Measurements from ENCODE around the gene TRABD2B.
A peak's percentile ranks its signal among the peaks of the same experiment; 100 is the strongest.

Gene TRABD2B

GRCh38 chr1:47849591-47850261 is 147.5 kb downstream of the TRABD2B start:
- DNase-seq (ENCODE audit: low spot score) = no peak

- DNase-seq (ENCODE audit: low spot score) = no peak
Observed at GRCh38 chr1:47849005-47849521, 148.1 kb downstream of the TRABD2B start.

- no peak for DNase-seq (ENCODE audit: low spot score)
Observed at GRCh38 chr1:47847763-47848162, 149.4 kb downstream of the TRABD2B start.

GRCh38 chr1:47844558-47844955 is 152.6 kb downstream of the TRABD2B start:
- DNase-seq (ENCODE audit: low spot score) = no peak

- DNase-seq (ENCODE audit: low spot score) = no peak
Observed at GRCh38 chr1:47843781-47844557, 153.2 kb downstream of the TRABD2B start.

- DNase-seq (ENCODE audit: low spot score) = no peak
Observed at GRCh38 chr1:47843059-47843458, 154.1 kb downstream of the TRABD2B start.

GRCh38 chr1:47842228-47842919 is 154.8 kb downstream of the TRABD2B start:
- DNase-seq (ENCODE audit: low spot score) = peak; percentile 3

- no peak for DNase-seq (ENCODE audit: low spot score)
Observed at GRCh38 chr1:47841356-47841755, 155.8 kb downstream of the TRABD2B start.

GRCh38 chr1:47840393-47841190 is 156.6 kb downstream of the TRABD2B start:
- no peak for DNase-seq (ENCODE audit: low spot score)

GRCh38 chr1:47839433-47839760 is 157.8 kb downstream of the TRABD2B start:
- no peak for DNase-seq (ENCODE audit: low spot score)

GRCh38 chr1:47838562-47839432 is 158.4 kb downstream of the TRABD2B start:
- DNase-seq (ENCODE audit: low spot score) = no peak

- no peak for DNase-seq (ENCODE audit: low spot score)
Observed at GRCh38 chr1:47837866-47838561, 159.2 kb downstream of the TRABD2B start.

GRCh38 chr1:47837056-47837830 is 159.9 kb downstream of the TRABD2B start:
- DNase-seq (ENCODE audit: low spot score) = no peak

- DNase-seq (ENCODE audit: low spot score) = no peak
Observed at GRCh38 chr1:47835409-47835808, 161.8 kb downstream of the TRABD2B start.

- DNase-seq (ENCODE audit: low spot score) = no peak
Observed at GRCh38 chr1:47834326-47834725, 162.9 kb downstream of the TRABD2B start.

GRCh38 chr1:47830641-47831333 is 166.4 kb downstream of the TRABD2B start:
- no peak for DNase-seq (ENCODE audit: low spot score)

GRCh38 chr1:47830021-47830420 is 167.2 kb downstream of the TRABD2B start:
- no peak for DNase-seq (ENCODE audit: low spot score)

- DNase-seq (ENCODE audit: low spot score) = no peak
Observed at GRCh38 chr1:47828978-47829377, 168.2 kb downstream of the TRABD2B start.

- DNase-seq (ENCODE audit: low spot score) = no peak
Observed at GRCh38 chr1:47827109-47827508, 170.1 kb downstream of the TRABD2B start.

Data from pons (tissue), 1 donor.